GM19240 (cell line): Measurements from ENCODE around the gene MAPRE2.

ENCODE experiments used
- DNase-seq: peaks from one replicate; pipeline ENCODE4 v3.0.0; 2011; ENCODE audit warnings: low spot score; ENCODE audit not compliant: insufficient read length

MAPRE2 gene

GRCh38 chr18:35061804-35062203 is 20.6 kb downstream of the MAPRE2 start:
- no peak for DNase-seq

GRCh38 chr18:35062408-35062807 is 21.2 kb downstream of the MAPRE2 start:
- no peak for DNase-seq

DNA sequence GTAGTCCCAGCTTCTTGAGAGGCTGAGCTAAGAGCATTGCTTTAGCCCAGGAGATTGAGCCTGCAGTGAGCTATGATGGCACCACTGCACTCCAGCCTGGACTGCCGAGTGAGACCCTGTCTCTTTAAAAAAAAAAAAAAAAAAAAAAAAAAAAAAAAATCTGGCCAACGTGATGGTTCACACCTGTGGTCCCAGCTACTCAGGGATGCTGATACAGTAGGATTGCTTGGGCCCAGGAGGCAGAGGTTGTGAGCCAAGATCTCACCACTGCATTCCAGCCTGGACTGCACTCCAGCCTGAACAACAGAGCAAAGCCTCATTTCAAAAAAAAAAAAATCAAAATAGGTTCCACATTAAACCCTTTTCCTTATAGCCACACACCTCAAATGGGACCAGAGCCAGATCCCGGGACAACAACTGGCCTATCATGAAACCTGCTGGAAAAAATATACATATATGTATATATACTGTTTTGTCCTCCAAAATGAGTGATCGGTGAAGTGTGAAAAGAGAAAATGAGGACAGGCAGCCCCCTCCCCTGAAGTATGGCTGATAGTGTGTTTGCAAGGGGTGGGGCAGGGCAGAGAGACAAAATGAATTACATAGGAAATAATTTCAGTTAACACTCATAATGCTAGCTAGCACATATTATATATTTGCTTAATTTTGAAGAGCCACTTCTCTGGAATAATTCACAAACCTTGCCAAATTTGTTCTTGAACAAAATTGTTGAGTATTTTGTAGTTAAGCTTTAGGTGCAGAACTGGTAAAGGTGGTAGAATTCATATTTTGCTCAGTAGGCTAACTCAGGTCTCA is 22.9 kb downstream of the MAPRE2 start:
- DNase-seq: no peak

- no peak for DNase-seq
These were observed 26.2 kb downstream of the MAPRE2 start for GRCh38 chr18:35067454-35067853.

DNA sequence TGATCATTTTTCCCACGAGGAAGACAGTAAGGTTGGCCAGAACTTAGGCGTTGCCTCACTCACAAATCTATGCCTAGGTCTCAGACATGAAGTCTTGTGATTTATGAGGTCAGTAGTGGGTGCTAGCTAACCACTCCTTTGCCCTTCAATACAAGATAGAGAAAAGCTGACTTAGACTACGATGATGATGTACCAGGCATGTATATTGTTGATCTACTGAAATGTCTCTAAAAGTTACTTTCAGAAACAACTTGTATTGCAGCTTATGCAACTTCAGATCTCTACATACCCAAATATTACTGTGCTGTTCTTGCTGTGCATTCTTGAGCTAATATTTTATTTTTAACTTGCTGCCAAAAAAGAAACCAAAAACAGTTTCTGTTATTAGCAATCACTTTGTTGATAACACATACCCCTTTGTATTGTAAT is 30.6 kb downstream of the MAPRE2 start:
- no peak for DNase-seq

GRCh38 chr18:35072616-35073015 is 31.4 kb downstream of the MAPRE2 start:
- DNase-seq: no peak

DNA sequence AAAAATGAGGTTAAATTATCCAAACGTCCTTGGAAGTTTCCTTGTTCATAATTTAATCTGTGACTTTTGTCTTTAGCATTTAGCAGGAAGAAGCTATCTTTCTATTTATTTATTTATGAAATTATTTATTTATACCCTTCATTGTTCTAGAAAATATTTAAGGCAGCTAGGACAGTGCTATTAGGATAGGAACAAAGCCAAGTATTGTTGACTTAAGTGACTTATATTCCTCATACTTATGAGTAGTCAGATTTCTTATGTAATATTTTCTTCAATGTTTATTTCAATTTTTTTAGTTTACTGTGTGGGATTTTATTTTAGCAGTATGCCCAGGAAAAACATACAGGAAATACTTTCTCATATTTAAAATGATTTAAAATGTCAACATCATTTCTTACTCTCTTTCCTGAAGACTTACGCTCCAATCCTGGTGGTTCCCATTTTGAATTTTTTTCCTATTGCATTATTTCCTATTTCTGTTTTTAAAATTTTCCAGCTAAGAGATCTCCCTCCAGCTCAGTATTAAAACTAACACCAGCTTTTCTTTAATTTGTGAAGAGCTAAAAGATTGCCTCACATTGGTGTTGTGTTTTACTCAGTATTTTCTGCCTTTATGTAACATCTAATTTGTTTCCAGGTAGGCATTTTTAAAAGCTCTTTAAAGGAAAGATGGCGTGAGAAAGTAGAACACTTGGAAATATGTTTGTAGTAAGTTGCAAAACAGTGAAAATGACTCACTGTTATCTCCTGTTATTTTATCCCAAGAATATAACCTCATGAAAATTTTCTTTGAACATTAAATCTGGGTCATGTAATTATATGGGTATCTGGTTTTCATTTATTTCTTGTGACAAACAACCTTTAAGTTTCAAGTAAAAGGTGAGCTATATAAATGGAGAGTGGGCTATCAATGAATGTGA is 32.2 kb downstream of the MAPRE2 start:
- DNase-seq: no peak

DNA sequence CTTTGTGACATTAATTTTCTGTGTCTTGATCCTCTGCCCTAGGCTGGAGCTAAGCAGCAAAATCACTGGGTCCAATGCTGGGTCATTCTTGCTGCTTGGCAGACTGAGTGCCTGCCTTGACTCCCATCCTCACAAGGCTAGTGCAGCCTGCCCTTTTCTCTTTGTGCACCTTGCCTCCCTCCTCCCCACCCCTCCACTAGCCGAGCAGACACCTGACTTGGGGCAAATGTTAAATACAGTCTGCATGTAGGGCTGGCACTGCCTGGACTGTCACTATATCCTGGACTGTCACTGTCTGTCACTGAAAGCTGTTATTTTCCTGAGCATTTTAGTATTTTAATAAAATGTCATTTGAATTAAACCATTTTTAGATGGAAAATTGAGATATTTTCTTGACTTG is 33.4 kb downstream of the MAPRE2 start:
- DNase-seq: no peak

DNA sequence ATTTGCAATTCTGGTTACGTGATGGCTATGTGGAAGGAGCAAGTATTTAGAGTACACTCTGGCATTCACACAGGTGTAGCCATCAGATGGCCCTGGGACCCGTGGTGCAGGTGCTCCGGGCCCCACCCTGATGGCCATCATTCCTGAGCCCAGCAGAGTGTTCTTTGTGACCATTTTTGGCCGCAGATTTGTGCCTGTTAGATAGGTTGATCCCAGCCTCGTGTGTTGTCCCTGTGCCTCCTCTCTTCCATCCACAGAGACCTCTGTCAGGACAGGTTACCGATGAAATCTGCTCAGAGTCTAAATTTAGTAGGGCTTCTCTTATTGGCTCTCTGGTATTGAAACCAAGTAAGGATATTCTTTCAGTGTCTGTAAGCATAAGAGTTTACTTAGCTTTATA is 33.9 kb downstream of the MAPRE2 start:
- no peak for DNase-seq

- DNase-seq: no peak
These were observed 35.1 kb downstream of the MAPRE2 start for GRCh38 chr18:35076135-35076924.

GRCh38 chr18:35077937-35078336 is 36.7 kb downstream of the MAPRE2 start:
- DNase-seq: no peak

- no peak for DNase-seq
These were observed 38.8 kb downstream of the MAPRE2 start for GRCh38 chr18:35080058-35080457.

- DNase-seq: no peak
These were observed 42.0 kb downstream of the MAPRE2 start for GRCh38 chr18:35083174-35083712.

DNA sequence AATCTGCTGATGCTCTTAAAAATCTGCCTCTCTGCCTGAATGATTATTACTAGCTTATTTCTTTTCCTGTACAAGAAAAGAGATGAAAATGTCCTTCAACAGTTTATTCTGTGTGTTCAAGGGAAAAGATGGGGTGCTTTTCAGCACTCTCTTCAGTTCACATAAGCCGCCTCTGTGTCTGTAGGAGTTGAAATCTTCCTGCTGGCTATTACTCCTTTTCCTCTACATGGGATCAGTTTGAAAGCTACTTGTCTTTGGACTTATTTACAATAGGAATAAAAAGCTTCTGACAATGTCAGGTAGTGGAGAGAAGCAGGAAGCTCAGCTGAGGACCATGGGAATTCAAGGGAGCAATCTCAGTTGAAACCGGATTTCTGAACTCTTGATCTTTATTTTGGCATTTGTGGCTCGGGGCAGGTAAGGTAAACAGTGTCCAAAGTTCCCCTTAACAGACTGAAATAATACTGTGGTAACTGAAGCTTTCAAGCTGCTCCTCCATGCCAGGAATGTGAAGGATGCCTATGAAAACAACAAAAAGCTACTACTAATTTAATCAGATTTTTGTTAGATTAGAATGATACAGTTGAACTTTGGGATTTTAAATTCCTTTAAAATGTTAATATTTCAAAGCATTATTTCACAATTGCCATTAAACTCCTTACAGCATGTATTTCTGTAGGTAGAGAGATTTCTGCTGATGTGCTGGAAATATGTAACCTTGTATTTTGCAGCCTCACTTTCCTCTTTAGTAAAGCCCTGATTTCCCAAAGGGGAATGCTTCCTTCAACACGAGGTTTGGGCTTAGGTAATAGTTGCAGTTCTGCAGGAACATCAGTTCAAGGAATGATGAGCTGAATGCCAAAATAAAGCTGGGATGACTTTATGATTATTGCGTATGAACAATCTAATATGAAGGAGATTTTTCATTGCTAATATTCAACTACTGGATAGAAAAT is 43.6 kb downstream of the MAPRE2 start:
- no peak for DNase-seq

DNA sequence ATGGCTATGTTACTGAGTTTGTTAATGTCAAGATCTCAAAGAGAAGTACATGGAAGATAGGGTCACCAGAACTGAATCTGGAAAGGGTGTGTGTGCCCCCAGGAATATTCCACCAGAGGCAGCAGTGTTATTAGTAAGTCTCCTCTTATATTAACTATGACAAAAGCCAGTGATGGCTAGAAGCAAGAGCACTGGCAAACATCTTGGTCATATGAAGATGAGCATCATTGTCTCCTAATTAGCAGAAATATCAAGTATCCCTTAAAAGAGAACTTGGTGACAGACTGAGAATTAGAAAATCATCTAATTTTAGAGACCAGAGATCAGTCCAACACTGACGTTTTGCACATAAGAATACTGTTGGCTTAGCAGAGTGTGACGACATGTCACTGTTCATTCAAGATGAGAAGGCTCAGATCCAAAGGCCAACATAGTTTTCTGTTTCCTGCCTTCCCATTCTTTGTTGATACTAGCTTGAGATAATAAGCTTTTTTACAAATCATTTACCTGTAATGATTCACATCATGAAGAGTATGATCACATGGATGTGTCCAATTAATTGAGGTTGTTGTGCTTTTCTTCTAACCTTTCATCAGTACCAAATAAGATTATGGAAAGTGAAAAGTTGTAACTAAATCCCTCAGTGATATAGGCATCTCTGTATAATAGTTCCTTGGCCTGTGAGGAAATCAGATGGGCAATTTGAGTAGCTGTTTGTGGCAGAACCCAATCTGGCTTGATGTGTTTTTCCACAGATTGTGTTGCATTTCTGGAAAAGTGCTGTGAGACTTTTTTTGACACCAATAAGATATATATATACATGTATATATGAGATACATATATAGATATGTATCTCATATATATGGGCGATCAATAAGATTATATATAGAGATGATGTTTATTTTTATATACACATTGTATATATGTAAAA is 44.5 kb downstream of the MAPRE2 start:
- DNase-seq: no peak

DNA sequence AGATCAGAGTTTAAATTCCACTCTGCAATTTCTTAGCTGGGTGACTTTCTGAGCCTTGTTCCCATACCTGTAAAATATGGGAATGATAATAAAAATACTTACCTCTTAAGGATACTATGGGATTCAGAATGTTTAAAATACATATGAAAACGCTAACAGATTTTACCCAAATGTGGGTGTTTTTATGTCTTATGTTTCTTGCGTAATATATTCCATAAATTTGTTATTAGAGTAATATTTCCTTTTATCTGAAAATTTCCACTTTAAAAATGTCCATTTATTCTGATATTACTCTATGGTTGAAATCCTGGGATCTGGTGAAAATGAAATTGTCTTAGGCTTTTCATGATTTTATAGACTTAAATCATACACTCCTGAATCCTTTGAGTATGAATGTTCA is 45.5 kb downstream of the MAPRE2 start:
- DNase-seq: no peak

GRCh38 chr18:35087726-35088125 is 46.5 kb downstream of the MAPRE2 start:
- no peak for DNase-seq

DNA sequence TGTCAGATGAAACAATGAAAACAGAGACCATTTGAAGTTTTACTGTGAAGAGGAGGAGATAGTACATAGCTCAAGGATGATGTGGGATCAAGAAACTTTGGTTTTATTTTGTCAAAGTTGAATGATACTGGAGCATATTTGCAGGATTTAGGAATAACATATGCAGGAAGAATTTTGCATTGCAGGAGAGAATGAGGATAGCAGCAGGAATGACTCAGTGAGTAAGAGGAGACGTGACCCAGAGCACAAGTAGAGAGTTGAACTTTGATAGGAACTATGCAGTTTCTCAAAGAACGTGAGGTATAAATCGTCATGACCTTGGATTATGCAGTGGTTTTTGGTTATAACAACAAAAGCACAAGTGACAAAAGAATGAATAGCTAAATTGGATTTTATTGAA is 47.7 kb downstream of the MAPRE2 start:
- DNase-seq: no peak

- DNase-seq: no peak
These were observed 48.2 kb downstream of the MAPRE2 start for GRCh38 chr18:35089382-35089781.
